Right lobe of liver (tissue), 6 donors: Measurements from ENCODE around the gene LRRC75A. TPM values are rescaled to one million over a fixed set of nuclear protein-coding genes. Genes with fewer than 3 reads are reported as not detected.
A peak's percentile ranks its signal among the peaks of the same experiment; 100 is the strongest.
"Not testable (repeated sequence)": the region's sequence is repeated elsewhere in the genome, so short reads cannot be mapped to it uniquely, and the experiment has no call there.

Experiments used
- ATAC-seq, 4 donors: fragments of 200-7000 bp; cut with Tn5 transposase; one replicate each; pipeline ENCODE4 v1.9.1; 2020; ENCODE audit warnings: mild to moderate bottlenecking in 4 of 4, moderate library complexity in 4 of 4
- DNase-seq, 3 donors: peaks; one replicate each; pipeline ENCODE4 v3.0.0-alpha.2; 2020
- H3K27ac ChIP-seq, 3 donors: fragments of 200-600 bp; one replicate each; pipeline ENCODE4 v1.8.0; 2022
- H3K27me3 ChIP-seq, 2 donors: fragments of 200-600 bp; one replicate each; pipeline ENCODE4 v1.8.0; 2022
- H3K36me3 ChIP-seq, 4 donors: fragments of 200-600 bp; sonication (generic) in 1 of 4; one replicate each; pipeline versions ENCODE4 v1.5.1 to v1.8.0; 2017 to 2022; ENCODE audit warnings: control low read depth in 1 of 4
- H3K4me1 ChIP-seq, 4 donors: fragments of 200-600 bp; sonication (generic) in 1 of 4; one replicate each; pipeline versions ENCODE4 v1.5.1 to v1.8.0; 2017 to 2022; ENCODE audit warnings: control low read depth in 1 of 4
- H3K4me3 ChIP-seq, 3 donors: fragments of 200-600 bp; one replicate each; pipeline ENCODE4 v1.8.0; 2022
- H3K9me3 ChIP-seq, 4 donors: fragments of 200-600 bp; sonication (generic) in 1 of 4; one replicate each; pipeline versions ENCODE4 v1.5.1 to v1.8.0; 2017 to 2022; ENCODE audit warnings: control low read depth in 1 of 4
- CTCF ChIP-seq, 4 donors: fragments of 200-600 bp in 3 of 4; fragments of 450-650 bp in 1 of 4; IDR thresholded peaks; one replicate each; pipeline versions ENCODE4 v1.5.1 to v1.8.0; 2016 to 2022; ENCODE audit warnings: antibody characterized with exemption in 4 of 4, mild to moderate bottlenecking in 2 of 4
- POLR2A ChIP-seq: fragments of 450-650 bp; IDR thresholded peaks from one replicate; pipeline ENCODE4 v1.6.1; 2017; ENCODE audit warnings: antibody characterized with exemption, mild to moderate bottlenecking
- WGBS: methylation state at CpG from one replicate; pipeline ENCODE4 v1.1.6; 2018; ENCODE audit warnings: low coverage, low lambda C conversion rate; ENCODE audit not compliant: insufficient coverage; ENCODE audit errors: missing lambda C conversion rate; 5-methylcytosine and 5-hydroxymethylcytosine counted together
- intact Hi-C, 2 donors: fragments of 100-400 bp; cut with DNase I; formaldehyde crosslinking; loops; one replicate each; pipeline versions ENCODE4 v1.11.2 to v1.14.1; 2022
- total RNA-seq, 6 experiments: library from RNA; depleted of rRNA in 2 of 6; stranded (reverse); fragments of >200 nt in 2 of 6; fragmentation: NEBNext Ultra II Directional in 3 of 6; extraction: Animal tissue kit (Norgen Biotek cat#: 25700) in 3 of 6; gene quantifications; one replicate each; pipeline versions ENCODE4 v1.1.0 to v1.2.4, GENCODE V29; 2016 to 2023
- donor health status: DM: no; HTN: yes; CAD: no.
- donor health status: DM: no; HTN: no; CAD: no.
- donor health status: DM: no; HTN: no; CAD: no.
- donor health status: DM: no; HTN: yes; CAD: no.
- donor health status: DM: no; HTN: yes; CAD: no.

LRRC75A gene
- total RNA-seq, 6 experiments from 2014 or later: 0.12 to 0.62 (median 0.22) TPM

GRCh38 chr17:16417399-16417798 lies 74.6 kb downstream of the LRRC75A start:
- ATAC-seq: no peak
- no peaks in the 10 kb centered on the region for H3K27me3 ChIP-seq
- no peaks in the 10 kb centered on the region for H3K4me1 ChIP-seq
- 100% methylated on average over 4 of the region's 7 CpGs for WGBS
- DNase-seq: no peak
- intact Hi-C loops: loop anchor here in 1 of 2 donors (10.0 kb wide), 1 partner anchor 53 kb away; no protein-coding TSS in a partner anchor
- no peak overlapping the region for H3K4me3 ChIP-seq
- no peak for TF ChIP-seq POLR2A
- no peak for TF ChIP-seq CTCF (IDR thresholded peaks at IDR 0.05)
- H3K36me3 ChIP-seq: no peaks in the 10 kb centered on the region
- H3K9me3 ChIP-seq: no peaks in the 10 kb centered on the region
- H3K27ac ChIP-seq: no peak overlapping the region

- ATAC-seq: peak; percentile 77 to 86 (median 78)
- Histone ChIP-seq H3K4me1 (no peaks in the 10 kb centered on the region), H3K27ac (peak within 1 kb of the TSS; percentile 57 to 72 (median 70)), H3K9me3 (no peaks in the 10 kb centered on the region), H3K36me3 (no peaks in the 10 kb centered on the region), H3K27me3 (no peaks in the 10 kb centered on the region), H3K4me3 (peak within 1 kb of the TSS; percentile 40 to 52 (median 41))
- TF ChIP-seq POLR2A (no peak), CTCF (IDR thresholded peaks at IDR 0.05) (peak; percentile 45 to 60 (median 57))
- peak in 1 of 3 donors; percentile 57 for DNase-seq
- WGBS: 55% methylated on average over 8 of the region's 21 CpGs
- intact Hi-C loops: loop anchor here in 1 of 2 donors (10.0 kb wide), 1 partner anchor 50 kb away; no protein-coding TSS in a partner anchor
These were observed 76.7 kb downstream of the LRRC75A start, which contains the start of gene TRPV2 for GRCh38 chr17:16415031-16415924. Gene TRPV2 (plus strand): TSS chr17:16415571. CDS start chr17:16417669, 2,098 bp downstream.

DNA sequence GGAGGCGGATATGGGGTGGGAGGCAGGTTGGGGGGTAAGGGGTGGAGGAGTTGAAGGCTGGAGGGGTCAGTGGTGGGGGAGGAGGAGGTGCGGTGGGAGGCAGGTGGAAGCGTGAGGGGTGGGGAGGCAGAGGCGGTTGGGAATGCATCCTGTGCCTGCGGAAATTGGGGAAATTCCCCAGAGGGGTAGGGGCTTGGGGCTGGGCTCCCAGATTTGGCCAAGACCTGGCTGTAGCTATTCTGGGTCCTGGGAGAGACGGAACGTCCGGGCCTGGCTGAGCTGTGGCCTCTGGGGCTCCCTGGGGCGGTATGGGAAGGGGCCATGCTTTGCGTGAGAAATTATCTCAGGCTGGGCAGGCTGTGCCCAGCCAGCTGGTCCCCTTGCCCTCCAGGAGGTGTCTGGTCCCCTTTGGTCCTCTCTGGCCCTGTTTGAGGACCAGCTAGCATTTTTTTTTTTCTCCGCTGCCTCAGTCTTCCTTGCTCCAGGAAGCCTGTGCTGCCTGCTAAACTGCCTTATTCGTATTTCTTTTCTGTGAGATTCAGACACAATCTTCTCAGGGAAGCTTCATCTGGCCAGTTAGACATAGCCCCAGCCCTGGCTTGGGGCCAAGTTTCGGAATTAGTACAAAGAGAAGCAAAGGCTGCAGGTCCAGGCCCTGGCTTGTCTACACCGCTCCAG lies 83.9 kb downstream of the LRRC75A start:
- no peaks in the 10 kb centered on the region for H3K27me3 ChIP-seq
- H3K9me3 ChIP-seq: no peaks in the 10 kb centered on the region
- no peaks in the 10 kb centered on the region for H3K36me3 ChIP-seq
- peak overlapping the region; percentile 18 to 64 (median 43) for H3K27ac ChIP-seq
- intact Hi-C loops: no loop called here
- no peak overlapping the region for H3K4me3 ChIP-seq
- TF ChIP-seq POLR2A (no peak), CTCF (IDR thresholded peaks at IDR 0.05) (no peak)
- ATAC-seq (peak; percentile 73 to 78 (median 74)), DNase-seq (peak; percentile 72 to 74 (median 74))
- H3K4me1 ChIP-seq: no peaks in the 10 kb centered on the region
- 16% methylated on average over 8 of the region's 14 CpGs for WGBS

DNA sequence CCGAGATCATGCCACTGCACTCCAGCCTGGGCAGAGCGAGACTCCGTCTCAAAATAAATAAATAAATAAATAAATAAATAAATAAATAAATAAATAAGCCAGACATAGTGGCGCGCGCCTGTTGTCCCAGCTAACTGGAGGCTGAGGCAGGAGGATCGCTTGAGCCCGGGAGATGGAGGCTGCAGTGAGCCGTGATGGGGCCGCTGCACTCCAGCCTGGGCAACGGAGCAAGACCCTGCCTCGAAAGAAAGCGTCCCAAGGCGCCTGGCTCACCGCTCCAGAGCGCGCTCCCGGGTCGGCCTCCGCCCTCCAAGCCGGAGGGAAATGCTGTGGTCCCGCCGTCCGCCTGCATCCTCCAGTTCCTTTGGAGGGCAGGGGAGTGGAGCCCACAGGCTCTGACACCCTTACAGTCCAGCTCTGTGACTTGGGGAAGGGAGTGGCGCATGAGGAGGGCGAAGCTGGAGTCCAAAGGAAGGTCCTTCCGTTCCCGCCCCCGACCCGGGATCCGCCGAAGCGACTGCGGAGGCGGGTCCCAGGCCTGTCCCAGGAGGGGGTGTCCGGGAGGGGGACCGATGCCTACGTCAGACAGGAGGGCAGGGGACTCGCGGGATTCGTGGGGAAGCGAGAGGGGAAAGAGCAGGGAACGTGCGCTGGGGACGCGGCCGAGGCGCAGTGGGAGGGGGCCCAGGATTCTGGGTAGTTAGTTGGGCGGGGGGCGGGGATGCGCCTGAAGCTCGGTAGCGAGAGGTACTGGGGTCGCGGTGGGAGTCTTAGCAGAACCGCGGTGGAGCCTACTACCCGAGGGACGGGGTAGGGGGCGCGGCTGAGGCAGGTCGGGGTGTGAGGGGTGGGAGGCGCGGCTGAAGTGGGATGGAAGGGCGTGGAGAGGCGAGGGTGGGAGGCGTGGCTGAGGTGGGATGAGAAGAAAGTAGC lies 85.0 kb downstream of the LRRC75A start:
- WGBS: 9% methylated on average over 44 of the region's 67 CpGs
- peak; percentile 65 to 76 (median 74) for ATAC-seq

DNA sequence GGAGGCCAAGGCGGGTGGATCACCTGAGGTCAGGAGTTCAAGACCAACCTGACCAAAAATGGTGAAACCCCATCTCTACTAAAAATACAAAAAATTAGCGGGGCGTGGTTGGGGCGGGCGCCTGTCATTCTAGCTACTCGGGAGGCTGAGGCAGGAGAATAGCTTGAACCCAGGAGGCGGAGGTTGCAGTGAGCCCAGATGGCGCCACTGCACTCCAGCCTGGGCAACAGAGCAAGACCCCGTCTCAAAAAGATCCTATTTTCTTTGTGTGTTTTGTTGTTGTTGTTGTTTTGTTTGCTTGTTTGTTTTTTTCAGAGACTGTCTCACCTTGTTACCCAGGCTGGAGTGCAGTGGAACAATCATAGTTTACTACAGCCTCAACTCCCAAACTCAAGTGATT lies 88.1 kb downstream of the LRRC75A start:
- intact Hi-C loops: not testable (repeated sequence)

More for the DNA sequence above, 85.0 kb downstream of the LRRC75A start:
- peak in 2 of 3 donors; percentile 61 to 67 for DNase-seq
- Histone ChIP-seq H3K36me3 (no peaks in the 10 kb centered on the region), H3K9me3 (no peaks in the 10 kb centered on the region), H3K27ac (peak overlapping the region in 2 of 3 donors; percentile 37 to 69), H3K4me1 (no peaks in the 10 kb centered on the region), H3K27me3 (no peaks in the 10 kb centered on the region), H3K4me3 (peak overlapping the region; percentile 52 to 55 (median 55))
- intact Hi-C loops: no loop called here
- TF ChIP-seq CTCF (IDR thresholded peaks at IDR 0.05) (no peak), POLR2A (no peak)

More for the DNA sequence above, 88.1 kb downstream of the LRRC75A start:
- DNase-seq, H3K9me3 ChIP-seq, H3K27me3 ChIP-seq, H3K4me3 ChIP-seq, H3K36me3 ChIP-seq, H3K27ac ChIP-seq, ATAC-seq: not testable (repeated sequence)
- peaks cover 0 to 20% (median 9%) of the 10 kb centered on the region in 4 donors for H3K4me1 ChIP-seq
- WGBS: 71% methylated on average over 1 of the region's 9 CpGs
